Measurements from ENCODE around the gene SPATA33.

The SPATA33 gene

DNA sequence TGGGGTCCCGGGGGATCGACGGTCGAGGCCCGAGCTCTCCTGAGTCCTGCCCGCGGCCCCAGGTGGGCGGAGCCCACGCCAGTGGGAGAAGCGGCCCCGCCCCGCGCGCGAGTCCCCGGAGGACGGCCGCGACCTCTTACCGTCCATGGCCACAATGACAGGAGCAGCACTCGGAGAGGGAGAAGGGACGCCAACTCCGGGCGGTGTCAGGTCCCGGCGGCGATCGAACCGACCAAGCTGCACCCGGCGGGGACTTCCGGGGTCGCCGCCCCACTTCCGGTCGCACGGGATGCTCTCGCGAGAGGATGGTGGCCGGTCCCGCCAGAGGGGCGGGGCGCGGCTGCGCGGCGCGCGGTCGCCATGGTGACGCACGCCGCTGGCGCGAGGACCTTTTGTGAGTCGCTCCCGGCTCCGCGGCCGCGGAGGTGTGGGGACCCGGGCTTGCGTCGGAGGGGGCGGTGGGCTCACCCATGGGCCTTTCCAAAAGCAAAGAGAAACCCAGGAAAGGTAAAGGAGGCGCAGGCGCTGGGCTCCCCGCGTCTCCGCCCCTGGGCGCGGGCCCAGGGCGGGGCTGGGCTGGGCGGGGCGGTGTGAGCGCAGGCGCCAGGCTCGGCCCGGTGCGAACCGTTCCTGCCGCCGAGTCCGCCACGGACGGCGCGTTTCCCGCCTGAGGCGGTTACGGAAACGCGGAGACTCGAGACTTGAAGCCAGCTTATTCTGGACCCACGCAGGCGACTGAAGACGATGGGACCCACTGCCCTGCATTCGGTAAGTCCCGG lies at the start of gene SPATA33, which contains the start of gene CHMP1A:
SPATA33 (plus strand) TSS at position 395 of the 779 bp plus-strand sequence; CDS start at position 471, 76 bp downstream.
CHMP1A (minus strand) TSS at position 267 of the 779 bp plus-strand sequence; CDS start at position 147, 120 bp downstream.
- DNase-seq (ENCODE audit: low read depth) = peak; percentile 71

DNA sequence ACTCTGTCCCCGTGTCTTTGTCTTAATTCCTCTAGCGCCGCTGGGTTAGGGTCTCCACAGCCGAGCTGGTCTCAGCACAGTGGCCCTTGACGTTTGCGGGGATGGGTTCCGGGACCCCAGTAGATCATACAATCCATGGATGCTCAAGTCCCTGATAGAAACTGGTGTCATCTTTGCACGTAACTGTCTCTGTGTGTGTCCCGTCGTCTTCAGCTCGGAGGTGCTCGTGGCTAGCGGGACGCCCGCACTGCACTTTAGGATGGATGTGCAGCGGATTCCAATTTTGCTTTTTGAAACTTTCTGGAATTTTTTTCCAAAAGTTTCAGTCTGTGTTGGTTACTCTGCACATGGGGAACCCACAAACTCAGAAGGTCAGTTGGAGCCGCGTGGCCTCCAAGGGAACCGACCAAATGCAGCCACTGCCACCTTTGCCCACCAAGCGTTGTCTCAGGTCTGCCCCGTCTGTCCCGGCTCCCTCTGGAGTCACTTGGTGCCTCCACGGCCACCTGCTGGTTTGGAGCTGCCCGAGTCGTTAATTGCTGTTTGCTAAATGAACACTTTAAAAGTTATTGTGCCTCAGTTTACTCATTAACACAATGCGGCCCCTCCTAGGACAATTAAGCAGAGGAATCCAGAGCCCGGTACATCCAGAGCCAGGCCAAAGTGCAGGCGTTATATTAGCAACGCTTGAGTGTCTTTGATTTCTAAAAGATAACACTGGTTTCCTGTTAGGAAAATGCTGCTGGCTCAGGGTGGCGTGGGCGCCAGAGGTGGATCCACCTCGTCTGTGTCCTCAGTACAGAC lies 49.5 kb upstream of the SPATA33 start:
- DNase-seq (ENCODE audit: low read depth) = no peak

DNA sequence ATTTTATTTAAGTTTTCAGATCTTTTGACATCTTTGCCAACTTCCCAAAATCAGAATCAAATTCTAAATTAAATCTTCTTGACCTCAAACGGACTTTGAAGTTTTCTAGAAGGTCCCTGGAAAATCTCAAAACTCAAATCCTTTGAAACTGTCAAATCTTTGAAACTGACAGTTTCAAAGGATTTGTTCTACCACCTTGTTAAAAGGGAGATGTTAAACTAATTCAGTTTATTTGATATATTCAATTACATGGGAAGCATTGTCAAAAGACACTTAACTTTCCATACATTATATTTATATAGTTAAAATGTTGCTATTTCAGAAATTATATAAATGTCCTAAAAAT lies 47.6 kb upstream of the SPATA33 start:
- no peak for DNase-seq (ENCODE audit: low read depth)

DNA sequence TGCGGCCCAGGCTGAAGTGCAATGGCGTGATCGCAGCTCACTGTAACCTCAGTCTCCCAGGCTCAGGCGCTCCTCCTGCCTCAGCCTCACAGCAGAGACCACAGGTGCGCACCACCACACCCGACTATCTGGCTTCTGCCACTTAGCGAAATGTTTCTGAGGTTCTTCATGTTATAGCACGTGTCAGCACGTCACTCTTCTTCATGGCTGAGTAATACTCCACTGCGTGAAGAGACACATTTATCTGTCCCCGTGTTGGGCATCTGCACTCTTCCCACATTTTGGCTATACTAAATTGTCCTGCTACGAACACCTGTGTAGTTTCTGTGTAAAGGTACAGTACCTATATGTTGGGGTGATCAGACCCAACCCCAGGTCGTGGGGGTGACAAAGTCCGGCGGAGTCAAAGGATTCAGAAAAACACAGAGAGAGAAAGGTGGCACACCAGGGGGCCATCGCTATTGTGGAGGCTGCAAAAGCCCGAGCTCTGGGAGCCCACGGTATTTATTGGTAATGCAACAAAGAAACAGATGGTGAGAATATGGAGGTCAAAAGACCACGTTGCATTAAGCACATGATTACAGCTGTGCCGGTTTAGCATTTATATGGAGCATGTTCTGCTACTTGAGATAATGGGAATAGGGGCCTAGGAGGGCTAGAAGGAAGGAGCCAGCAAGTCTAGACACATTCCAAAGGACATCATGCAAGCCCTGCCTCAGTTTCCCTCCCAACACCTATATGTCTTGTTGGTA lies 45.0 kb upstream of the SPATA33 start:
- DNase-seq (ENCODE audit: low read depth) = no peak

DNA sequence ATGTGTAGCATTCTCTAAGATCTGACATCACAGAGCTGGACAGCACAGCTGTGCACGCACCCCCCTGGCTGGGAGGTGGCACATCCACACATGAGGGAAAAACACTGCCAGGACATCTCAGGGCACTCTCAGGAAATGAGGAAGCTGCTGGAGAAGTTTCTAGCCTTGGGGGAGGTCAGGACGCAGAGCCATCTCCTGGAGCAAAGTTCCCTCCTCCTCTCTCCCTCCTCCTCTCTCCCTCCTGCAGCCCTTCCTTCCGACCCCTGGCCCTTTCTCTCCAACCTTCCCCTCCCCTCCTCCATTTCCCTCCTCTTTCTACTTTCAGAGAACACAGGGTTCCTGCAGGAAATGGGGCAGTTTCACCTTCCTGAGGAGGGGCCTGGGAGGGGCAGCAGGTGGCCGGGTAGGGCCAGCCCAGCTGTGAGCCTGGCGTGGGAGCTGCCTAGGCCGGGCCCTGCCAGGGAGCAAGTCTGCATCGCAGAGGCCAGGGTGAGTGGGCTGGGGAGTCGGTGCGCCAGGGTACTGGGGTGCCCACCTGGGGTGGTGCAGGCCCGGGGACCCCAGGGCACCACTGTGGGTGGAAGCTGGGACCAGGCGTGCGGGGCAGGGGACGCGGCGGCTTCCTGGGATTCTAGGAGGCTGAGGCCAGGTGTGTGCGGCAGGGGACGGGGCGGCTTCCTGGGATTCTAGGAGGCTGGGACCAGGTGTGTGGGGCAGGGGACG lies 44.2 kb upstream of the SPATA33 start, which contains the start of gene DPEP1:
DPEP1 (plus strand) TSS at position 412 of the 723 bp plus-strand sequence. CDS start 16,769 bp downstream, outside the sequence.
- no peak for DNase-seq (ENCODE audit: low read depth)

DNA sequence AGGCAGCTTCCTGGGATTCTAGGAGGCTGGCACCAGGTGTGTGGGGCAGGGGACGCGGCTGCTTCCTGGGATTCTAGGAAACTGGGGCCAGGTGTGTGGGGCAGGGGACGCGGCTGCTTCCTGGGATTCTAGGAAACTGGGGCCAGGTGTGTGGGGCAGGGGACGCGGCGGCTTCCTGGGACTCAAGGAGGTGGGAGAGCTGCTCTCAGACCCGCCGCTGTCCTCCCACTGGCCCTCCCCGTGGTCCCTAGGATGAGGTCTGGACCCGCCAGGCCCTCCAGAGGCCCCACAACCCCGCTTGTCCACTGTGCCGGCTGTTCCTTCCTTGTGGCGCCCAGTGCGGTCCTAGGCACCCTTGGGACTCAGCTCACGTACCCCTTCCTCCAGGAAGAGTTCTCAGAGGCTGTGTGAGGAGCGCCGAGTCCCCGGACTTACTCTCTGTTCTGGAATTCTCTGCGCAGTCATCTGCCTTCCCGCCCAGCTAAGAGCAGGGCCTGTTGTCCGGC lies 43.6 kb upstream of the SPATA33 start:
- DNase-seq (ENCODE audit: low read depth) = no peak

DNA sequence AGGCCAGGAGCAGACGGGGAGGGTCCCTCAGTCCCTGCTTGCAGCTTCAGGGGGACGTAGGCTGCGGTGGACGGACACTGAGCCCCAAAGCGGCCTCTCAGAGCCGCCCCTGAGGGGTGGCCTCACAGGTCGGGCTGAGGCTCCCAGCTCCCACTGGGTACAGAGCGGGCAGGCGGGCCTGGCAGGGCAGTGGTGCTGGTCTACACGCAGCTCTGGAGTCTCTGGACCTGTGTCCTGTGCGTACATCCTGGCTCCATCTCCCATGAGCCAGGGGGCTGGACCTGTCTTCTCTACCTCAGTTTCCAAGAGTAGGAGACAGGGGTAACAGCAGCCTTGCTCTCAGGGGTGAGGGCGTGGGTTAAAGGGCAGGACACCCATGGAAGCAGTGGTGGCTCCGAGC lies 42.5 kb upstream of the SPATA33 start:
- DNase-seq (ENCODE audit: low read depth) = no peak

DNA sequence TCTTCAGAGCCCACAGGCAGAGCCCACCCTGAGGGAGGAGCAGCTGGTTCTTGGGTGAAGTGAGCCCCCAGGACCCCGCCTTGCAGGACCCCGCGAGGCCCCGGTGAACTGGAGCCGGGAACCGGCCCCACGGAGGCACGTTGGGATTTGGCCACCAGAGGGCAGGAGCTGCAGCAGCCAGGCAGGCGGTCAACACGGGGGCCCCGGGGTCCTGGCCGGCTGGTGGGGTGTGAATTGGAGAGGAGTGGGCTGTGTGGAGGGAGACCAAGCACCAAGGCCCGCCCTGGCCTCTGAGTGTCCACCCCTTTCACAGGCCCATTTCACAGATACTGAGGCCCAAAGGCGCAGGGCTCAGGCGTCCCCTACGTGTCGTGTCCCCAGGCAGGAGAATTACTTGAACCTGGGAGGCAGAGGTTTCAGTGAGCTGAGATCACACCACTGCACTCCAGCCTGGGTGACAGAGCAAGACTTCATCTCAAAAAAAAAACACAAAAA lies 42.0 kb upstream of the SPATA33 start:
- DNase-seq (ENCODE audit: low read depth) = no peak

DNA sequence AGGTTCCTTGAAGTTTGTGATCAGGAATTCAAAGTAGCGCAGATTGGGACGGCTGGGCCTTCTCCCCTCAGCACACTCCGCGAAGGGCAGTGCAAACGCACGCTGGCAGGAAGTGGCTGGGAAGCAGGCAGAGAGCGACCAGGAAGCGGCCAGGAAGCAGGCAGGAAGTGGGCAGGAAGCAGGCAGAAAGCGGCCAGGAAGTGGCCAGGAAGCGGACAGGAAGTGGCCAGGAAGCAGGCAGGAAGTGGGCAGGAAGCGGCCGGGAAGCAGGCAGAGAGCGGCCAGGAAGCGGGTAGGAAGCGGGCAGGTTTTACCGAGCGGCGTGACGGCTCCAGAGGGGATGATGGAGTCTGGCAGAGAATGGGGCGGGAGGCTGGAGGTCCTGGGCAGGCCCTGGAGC lies 41.0 kb upstream of the SPATA33 start:
- DNase-seq (ENCODE audit: low read depth) = no peak

DNA sequence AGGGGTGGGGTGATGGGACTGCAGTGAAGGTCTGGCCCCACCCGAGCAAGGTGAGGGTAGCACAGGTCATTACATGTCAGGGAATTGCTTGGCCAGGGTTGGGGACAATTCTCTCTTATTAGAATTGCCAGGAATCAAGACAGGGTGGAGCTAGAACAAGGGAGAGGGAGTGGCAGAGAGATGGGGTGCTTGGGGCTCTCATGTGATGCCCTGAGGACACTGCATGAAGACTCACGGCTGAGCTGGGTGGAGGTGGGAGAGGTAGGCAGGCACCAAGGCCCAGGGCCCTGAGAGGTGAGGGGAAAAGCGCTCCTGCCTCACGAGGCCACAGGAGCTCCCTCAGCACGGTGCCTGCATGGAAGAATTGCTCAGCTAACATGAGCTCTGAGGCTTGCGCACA lies 40.6 kb upstream of the SPATA33 start:
- no peak for DNase-seq (ENCODE audit: low read depth)

DNA sequence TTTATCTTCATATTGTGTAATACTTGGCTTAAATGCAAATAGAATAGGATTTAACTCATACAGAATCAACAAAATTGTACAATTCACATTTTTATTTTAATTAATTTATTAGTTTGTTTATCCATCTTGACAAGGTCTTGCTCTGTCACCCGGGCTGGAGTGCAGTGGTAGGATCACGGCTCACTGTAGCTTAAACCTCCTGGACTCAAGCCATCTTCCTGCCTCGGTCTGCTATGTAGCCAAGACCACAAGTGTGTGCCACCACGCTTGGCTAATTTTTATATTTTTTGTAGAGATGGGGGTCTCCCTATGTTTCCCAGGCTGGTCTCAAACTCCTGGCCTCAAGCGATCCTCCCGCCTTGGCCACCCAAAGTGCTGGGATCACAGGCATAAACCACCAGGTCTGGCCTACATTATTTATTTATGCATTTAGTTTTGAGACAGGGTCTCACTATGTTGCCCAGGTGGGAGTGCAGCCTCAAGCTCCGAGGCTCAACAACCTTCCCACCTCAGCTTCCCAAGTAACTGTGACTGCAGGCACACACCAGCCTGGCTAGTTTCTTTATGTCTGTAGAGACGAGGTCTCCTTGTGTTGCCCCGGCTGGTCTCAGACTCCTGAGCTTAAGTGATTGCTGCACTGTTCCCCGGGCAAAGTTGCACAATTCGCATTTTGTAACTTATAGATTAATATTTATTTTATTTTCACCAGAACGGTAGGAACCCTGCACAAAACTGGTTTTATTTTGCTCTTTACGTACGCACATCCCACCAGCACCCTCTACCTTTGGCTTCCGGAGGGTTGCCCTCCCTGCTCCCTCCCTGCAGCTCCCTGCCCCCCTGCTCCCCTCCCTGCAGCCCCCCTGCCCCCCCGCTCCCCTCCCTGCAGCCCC lies 39.3 kb upstream of the SPATA33 start:
- DNase-seq (ENCODE audit: low read depth) = no peak

DNA sequence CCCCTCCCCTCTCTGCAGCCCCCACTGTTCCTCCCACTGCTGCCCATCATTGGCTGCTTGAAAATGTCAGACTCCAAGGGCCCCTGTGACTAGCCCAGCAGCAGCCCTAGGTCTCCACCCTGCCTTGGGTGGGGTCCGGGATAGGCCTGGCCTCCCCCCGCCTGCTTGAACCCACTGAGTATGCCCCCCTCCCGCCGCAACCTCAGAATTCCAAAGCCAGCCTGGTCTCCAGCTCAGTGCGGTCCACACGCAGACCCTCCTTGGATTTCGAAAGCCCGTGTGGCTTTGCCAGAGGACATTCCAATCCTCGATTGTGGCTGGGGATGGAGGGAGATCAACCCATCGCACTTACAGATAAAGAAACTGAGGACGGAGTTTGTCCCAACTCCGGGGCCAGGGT lies 37.8 kb upstream of the SPATA33 start:
- DNase-seq (ENCODE audit: low read depth) = no peak

DNA sequence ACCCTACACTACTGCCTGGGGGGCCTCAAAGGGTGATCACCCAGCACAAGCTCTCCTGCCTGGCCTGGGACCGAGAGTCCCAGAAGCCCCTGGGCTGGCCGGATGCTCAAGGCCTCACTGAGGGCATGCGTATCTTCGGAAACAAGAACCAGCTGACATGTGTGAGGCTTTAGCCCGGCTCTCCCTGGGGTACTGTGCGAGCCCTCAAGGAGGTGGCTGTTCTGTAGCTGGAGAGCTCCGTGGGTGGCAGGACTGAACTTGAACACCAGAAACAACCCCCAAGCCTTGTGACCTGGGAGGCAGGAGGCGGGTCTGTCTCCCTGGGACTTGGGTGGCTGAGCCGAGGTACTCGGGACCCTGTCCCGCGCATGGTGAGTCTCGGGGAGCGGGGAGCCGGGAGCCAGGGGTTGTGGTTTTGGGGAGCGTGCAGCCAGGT lies 37.2 kb upstream of the SPATA33 start:
- DNase-seq (ENCODE audit: low read depth) = no peak

DNA sequence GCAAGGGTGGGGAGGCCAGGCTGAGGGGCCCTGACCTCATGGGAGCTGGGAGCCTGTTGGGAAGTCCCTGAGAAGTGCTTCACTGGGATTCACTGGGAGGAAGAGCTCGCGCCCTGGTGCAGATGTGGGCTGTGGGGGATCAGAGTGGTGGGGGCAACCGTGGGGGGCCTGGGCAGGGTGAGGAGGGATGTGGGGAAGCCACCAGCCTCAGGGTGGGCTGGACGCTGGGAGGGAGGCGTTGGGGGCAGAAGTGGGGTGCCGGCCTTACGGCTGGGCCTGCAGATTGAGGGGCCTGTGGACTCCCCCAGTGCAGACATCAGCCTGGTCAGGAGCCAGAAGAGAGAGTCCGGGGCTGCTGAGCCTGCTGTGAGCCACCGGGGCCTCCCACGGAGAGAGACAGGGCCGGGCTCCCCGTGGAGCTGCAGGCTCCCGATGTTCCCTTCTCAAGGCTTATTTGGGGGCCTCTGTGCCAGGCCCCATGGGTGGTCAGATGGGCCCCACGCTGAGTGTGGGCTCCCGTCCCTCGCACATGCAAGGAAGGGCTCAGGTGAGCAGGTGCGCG lies 36.4 kb upstream of the SPATA33 start:
- DNase-seq (ENCODE audit: low read depth) = no peak

DNA sequence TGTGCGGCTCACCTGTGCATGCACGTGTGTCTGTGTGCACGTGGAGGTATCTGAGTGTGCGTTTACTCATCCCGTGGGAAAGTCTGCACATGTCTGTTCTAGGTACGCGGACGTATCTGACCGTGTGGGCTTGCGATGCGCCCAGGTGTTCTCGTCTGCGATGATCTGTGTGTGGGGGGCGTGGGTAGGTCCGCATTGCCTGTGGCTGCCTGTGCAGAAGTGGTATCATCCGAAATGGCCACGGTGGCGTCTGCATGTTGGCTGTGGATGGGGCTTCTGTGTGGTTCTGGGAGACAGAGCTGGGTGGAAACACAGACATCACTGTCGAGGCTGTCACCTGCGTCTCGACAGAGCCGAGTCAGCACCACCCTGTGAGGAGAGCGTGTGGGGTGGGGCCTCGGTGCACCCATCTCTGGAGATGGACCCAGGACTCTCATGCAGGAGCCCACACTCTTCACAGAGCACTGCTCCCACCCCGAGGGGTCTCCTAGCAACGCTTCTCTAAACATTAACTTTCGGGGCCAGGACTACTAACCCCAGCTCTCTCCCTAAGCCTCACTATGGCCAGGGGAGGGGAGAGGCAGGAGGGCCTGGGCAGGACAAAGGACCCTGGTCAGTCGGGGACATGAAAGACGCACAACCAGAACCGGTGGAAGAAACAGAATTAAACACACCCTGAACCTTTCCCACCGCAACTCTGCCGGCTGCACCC lies 35.8 kb upstream of the SPATA33 start:
- no peak for DNase-seq (ENCODE audit: low read depth)

DNA sequence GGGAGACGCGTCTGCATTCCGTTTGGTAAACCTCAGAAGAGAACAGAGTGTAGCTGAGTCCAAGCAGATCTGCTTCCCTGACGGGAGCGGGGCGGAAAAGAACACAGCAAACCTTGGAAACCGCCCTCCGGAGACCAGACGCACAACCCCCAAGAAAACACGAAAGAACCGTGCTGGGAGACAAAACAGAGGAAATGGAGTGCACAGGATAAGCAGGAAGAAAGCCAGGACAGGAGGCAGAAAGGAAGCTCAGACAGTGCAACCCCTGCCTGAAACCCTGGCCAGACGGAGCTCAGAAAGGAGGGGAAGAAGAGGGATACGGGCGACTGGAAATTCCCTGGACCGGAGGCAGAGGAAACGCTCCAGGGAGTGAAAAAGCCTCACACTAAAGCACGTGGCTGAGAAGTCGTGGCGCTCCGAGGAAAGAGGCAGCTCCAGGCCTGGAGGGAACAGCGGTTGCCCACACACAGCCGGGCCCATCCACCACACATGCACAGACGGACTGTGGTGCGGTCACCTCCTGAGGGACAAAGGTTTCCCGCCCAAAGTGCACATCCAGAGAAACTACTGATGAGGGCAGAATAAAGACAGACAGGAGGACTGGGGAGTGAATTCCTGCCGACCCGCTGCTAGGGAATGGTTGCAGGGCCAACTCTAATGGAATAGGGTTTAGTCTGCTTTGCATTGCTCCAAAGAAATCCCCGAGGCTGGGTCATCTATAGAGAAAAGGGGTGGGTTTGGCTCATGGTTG lies 34.0 kb upstream of the SPATA33 start:
- no peak for DNase-seq (ENCODE audit: low read depth)

DNA sequence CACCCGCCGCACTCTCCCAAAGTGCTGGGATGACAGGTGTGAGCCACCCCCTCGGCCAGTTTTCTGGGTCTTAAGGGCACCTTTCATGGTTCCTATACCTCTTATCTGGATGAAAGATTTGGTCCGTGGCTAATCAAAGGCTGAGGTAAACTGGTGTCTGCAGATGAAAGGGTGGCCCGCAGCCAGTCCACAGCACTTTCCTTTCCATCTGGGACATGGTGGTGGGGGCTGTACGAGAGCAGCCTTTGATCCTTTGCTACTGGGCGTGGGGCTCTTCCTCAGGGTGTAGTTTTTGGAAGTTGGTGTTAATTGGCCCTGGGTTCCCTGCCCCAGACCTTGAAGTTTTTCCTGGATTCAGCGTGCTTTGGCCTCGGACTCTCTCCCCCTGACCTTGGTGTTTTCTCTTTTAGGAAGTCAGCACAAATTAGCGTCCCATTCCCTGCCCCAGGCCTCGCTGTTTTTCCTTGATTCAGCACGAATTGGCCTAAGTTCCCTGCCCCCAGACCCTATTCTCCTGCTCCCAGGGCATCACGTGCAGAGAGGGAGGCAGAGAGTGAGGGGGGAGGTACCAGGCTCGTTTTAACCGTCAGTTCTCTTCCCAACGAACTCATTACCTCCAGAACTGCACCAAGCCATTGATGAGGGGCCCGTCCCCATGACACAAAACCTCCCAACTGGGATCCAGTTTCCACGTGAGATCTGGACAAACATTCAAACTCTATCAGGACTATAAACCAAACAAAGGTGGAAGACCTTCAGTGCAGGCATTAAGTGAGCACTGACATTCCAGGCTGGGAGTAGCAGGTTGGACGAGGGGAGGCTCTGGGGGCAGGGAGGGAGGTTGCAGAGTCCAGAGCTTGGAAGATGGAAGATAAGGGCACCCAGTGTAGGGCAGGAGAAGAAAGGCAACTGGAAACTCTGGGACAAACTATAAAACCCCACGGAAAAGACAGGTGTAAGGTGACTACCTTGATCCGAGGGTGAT lies 32.6 kb upstream of the SPATA33 start:
- DNase-seq (ENCODE audit: low read depth) = no peak

Measured in GM04504 (cell line).